Stomach (tissue), 9 donors: Measurements from ENCODE around the gene AUH. TPM values are rescaled to one million over a fixed set of nuclear protein-coding genes. Genes with fewer than 3 reads are reported as not detected.

Source experiments
- DNase-seq, 2 donors: peaks; one replicate each; pipeline versions ENCODE4 v3.0.0 to v3.0.0-alpha.2; 2013 to 2019
- H3K27ac ChIP-seq, 5 donors: fragments of 200-600 bp in 4 of 5; sonication (generic) in 4 of 5; one replicate each; pipeline ENCODE4 v1.5.1; 2013 to 2019; ENCODE audit warnings: mild to moderate bottlenecking in 1 of 5, moderate library complexity in 1 of 5
- H3K27me3 ChIP-seq, 3 donors: fragments of 200-600 bp; sonication (generic); one replicate each; pipeline ENCODE4 v1.5.1; 2017 to 2019; ENCODE audit warnings: mixed run types in 1 of 3
- H3K36me3 ChIP-seq, 4 donors: fragments of 200-600 bp; sonication (generic); 1 replicate in 3 of 4; 2 replicates in 1 of 4; pipeline ENCODE4 v1.5.1; 2016 to 2019
- H3K4me1 ChIP-seq, 4 donors: fragments of 200-600 bp; sonication (generic); one replicate each; pipeline ENCODE4 v1.5.1; 2016 to 2019
- H3K4me3 ChIP-seq, 4 donors: fragments of 200-600 bp; sonication (generic) in 3 of 4; one replicate each; pipeline ENCODE4 v1.5.1; 2016 to 2019; ENCODE audit warnings: mild to moderate bottlenecking in 1 of 4
- H3K9me3 ChIP-seq, 4 donors: fragments of 200-600 bp; sonication (generic); one replicate each; pipeline ENCODE4 v1.5.1; 2016 to 2019
- EP300 ChIP-seq: sonication (generic); formaldehyde crosslinking; IDR thresholded peaks from one replicate; pipeline ENCODE4 v1.6.1; 2017; ENCODE audit warnings: antibody characterized with exemption
- POLR2A ChIP-seq, 4 donors: fragments of 450-650 bp; IDR thresholded peaks; one replicate each; pipeline ENCODE4 v1.6.1; 2016; ENCODE audit warnings: antibody characterized with exemption in 4 of 4, control low read depth in 2 of 4, mild to moderate bottlenecking in 1 of 4, moderate library complexity in 1 of 4
- POLR2AphosphoS5 ChIP-seq, 3 donors: sonication (generic); formaldehyde crosslinking; IDR thresholded peaks; one replicate each; pipeline ENCODE4 v1.6.1; 2016; ENCODE audit warnings: antibody characterized with exemption in 3 of 3
- WGBS, 5 donors: extraction: QIAGEN DNeasy Blood & Tissue Kit in 3 of 5; methylation state at CpG; one replicate each; pipeline versions ENCODE4 v1.1.5 to v1.1.7; 2013 to 2018; 5-methylcytosine and 5-hydroxymethylcytosine counted together
- intact Hi-C: fragments of 100-400 bp; cut with DNase I; formaldehyde crosslinking; loops from one replicate; pipeline ENCODE4 v1.15.1; 2023; ENCODE audit warnings: low total_unique reads
- polyA plus RNA-seq, 3 donors: library from polyadenylated mRNA; stranded (reverse); fragments of 200-250 nt; gene quantifications; one replicate each; pipeline ENCODE4 v1.2.3, GENCODE V29; 2013
- total RNA-seq, 5 donors: library from RNA; depleted of rRNA; stranded (reverse); fragments of >200 nt; gene quantifications; one replicate each; pipeline versions ENCODE4 v1.1.0 to v1.2.3, GENCODE V29; 2014 to 2016
- TF ChIP-seq, protein P1 (sequence below), 7 experiments: fragments of 450-650 bp in 4 of 7; fragments of 200-600 bp in 3 of 7; sonication (generic) in 3 of 7; IDR thresholded peaks; one replicate each; pipeline ENCODE4 v1.5.1; 2016 to 2019; ENCODE audit warnings: antibody characterized with exemption in 7 of 7, control low read depth in 2 of 7, mild to moderate bottlenecking in 1 of 7
- donor health status: healthy with polysubstance abuse.
- donor health status: Bipolar disorder and iron deficiency.
- donor health status: healthy.

AUH gene
- total and polyA plus RNA-seq, 8 donors: 5.8 to 331 (median 24.5) TPM

DNA sequence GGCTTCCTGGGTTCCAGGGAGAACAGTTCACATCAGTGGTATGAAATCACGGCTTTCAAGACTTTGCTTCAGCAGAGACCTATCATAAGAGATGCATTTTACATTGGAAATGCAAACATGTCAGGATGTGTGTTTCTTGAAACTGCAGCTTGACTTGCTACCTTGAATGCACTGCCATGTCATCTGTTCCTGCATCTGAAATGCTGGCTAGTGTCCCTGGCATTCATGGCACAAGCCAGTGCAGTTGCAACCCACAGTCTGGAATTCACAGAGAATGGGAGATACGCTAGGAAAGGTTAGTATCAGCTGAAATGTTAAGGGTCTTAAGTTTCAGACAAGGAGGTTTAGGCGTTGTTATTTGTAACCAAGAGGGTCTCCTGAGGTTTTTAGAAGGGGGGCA lies 37.2 kb upstream of the AUH start:
- DNase-seq: no peak
- Histone ChIP-seq H3K4me3 (no peak overlapping the region), H3K27me3 (no peaks in the 10 kb centered on the region), H3K27ac (no peak overlapping the region), H3K36me3 (no peaks in the 10 kb centered on the region), H3K4me1 (no peaks in the 10 kb centered on the region), H3K9me3 (no peaks in the 10 kb centered on the region)
- TF ChIP-seq POLR2A (IDR thresholded peaks at IDR 0.05): no peak
- TF ChIP-seq EP300: no peak
- TF ChIP-seq POLR2AphosphoS5 (IDR thresholded peaks at IDR 0.05): no peak
- TF ChIP-seq, protein P1, sequence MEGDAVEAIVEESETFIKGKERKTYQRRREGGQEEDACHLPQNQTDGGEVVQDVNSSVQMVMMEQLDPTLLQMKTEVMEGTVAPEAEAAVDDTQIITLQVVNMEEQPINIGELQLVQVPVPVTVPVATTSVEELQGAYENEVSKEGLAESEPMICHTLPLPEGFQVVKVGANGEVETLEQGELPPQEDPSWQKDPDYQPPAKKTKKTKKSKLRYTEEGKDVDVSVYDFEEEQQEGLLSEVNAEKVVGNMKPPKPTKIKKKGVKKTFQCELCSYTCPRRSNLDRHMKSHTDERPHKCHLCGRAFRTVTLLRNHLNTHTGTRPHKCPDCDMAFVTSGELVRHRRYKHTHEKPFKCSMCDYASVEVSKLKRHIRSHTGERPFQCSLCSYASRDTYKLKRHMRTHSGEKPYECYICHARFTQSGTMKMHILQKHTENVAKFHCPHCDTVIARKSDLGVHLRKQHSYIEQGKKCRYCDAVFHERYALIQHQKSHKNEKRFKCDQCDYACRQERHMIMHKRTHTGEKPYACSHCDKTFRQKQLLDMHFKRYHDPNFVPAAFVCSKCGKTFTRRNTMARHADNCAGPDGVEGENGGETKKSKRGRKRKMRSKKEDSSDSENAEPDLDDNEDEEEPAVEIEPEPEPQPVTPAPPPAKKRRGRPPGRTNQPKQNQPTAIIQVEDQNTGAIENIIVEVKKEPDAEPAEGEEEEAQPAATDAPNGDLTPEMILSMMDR (IDR thresholded peaks at IDR 0.05): no peak
- intact Hi-C loops: no loop called here
- WGBS, 5 donors: 81 to 96% (median 86%) methylated on average over 3 of the region's 3 CpGs

- 70 to 79% (median 76%) methylated on average over 7 of the region's 7 CpGs for WGBS, 5 donors
- Histone ChIP-seq H3K27me3 (no peaks in the 10 kb centered on the region), H3K9me3 (no peaks in the 10 kb centered on the region), H3K4me3 (no peak overlapping the region), H3K4me1 (peaks cover 0 to 6% (median 0%) of the 10 kb centered on the region in 4 donors), H3K27ac (no peak overlapping the region), H3K36me3 (no peaks in the 10 kb centered on the region)
- intact Hi-C loops: no loop called here
- no peak for DNase-seq
- no peak for TF ChIP-seq POLR2AphosphoS5 (IDR thresholded peaks at IDR 0.05)
- TF ChIP-seq EP300: no peak
- TF ChIP-seq, protein P1 (IDR thresholded peaks at IDR 0.05): no peak
- no peak for TF ChIP-seq POLR2A (IDR thresholded peaks at IDR 0.05)
Measured at GRCh38 chr9:91395553-91396471, 34.1 kb upstream of the AUH start.

- no peak for DNase-seq
- WGBS, 5 donors: 76 to 86% (median 83%) methylated on average over 4 of the region's 4 CpGs
- TF ChIP-seq EP300 (no peak), POLR2AphosphoS5 (IDR thresholded peaks at IDR 0.05) (peak in 1 of 3 donors; percentile 57)
- TF ChIP-seq, protein P1 (IDR thresholded peaks at IDR 0.05): no peak
- intact Hi-C loops: no loop called here
- no peaks in the 10 kb centered on the region for H3K27me3 ChIP-seq
- peaks cover 0 to 6% (median 0%) of the 10 kb centered on the region in 4 donors for H3K4me1 ChIP-seq
- no peaks in the 10 kb centered on the region for H3K36me3 ChIP-seq
- H3K27ac ChIP-seq: no peak overlapping the region
- no peaks in the 10 kb centered on the region for H3K9me3 ChIP-seq
- no peak overlapping the region for H3K4me3 ChIP-seq
Measured at GRCh38 chr9:91395106-91395552, 33.4 kb upstream of the AUH start.

- no peak for TF ChIP-seq POLR2AphosphoS5 (IDR thresholded peaks at IDR 0.05)
- TF ChIP-seq, protein P1 (IDR thresholded peaks at IDR 0.05): no peak
- TF ChIP-seq EP300: no peak
- no peak for TF ChIP-seq POLR2A (IDR thresholded peaks at IDR 0.05)
- no peak for DNase-seq
- Histone ChIP-seq H3K36me3 (no peaks in the 10 kb centered on the region), H3K4me3 (no peak overlapping the region), H3K9me3 (no peaks in the 10 kb centered on the region), H3K27ac (no peak overlapping the region), H3K4me1 (peaks cover 0 to 6% (median 0%) of the 10 kb centered on the region in 4 donors), H3K27me3 (no peaks in the 10 kb centered on the region)
- WGBS, 5 donors: 97 to 100% (median 98%) methylated on average over 5 of the region's 5 CpGs
- intact Hi-C loops: no loop called here
Measured at GRCh38 chr9:91393826-91394225, 32.1 kb upstream of the AUH start.
